Measurements from ENCODE around the gene CLRN2. TPM values are rescaled to one million over a fixed set of nuclear protein-coding genes. Genes with fewer than 3 reads are reported as not detected.

Gene CLRN2
- total RNA-seq, 1 donor from 2014 or later = not detected

DNA sequence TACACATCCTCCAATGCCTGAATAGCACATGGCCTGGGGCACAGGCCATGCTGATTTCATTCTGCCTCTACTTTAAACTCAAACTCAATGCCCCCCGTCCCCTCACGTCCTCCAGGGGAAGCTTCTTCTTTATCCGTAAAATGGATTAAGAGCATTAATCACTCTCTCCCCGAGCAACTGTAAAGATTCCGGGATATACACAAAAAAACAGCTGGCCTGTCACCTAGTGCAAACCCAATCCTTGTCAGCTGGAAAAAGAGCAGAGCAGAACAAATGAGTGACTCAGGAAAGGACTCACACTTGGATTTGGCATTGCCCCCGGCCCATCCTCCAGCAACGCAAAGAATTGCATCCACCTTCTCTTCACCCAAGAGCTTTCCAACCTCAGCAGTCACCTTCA lies 10.9 kb upstream of the CLRN2 start:
- peaks cover 27% of the 10 kb centered on the region for H3K36me3 Mint-ChIP-seq
- H3K27ac Mint-ChIP-seq = no peak overlapping the region
- peaks cover 2% of the 10 kb centered on the region for H3K4me1 Mint-ChIP-seq
- DNase-seq (ENCODE audit: low spot score in 2 of 2, unreplicated experiment in 2 of 2) = no peak
- no peak overlapping the region for H3K4me3 Mint-ChIP-seq
- TF ChIP-seq, protein P1, sequence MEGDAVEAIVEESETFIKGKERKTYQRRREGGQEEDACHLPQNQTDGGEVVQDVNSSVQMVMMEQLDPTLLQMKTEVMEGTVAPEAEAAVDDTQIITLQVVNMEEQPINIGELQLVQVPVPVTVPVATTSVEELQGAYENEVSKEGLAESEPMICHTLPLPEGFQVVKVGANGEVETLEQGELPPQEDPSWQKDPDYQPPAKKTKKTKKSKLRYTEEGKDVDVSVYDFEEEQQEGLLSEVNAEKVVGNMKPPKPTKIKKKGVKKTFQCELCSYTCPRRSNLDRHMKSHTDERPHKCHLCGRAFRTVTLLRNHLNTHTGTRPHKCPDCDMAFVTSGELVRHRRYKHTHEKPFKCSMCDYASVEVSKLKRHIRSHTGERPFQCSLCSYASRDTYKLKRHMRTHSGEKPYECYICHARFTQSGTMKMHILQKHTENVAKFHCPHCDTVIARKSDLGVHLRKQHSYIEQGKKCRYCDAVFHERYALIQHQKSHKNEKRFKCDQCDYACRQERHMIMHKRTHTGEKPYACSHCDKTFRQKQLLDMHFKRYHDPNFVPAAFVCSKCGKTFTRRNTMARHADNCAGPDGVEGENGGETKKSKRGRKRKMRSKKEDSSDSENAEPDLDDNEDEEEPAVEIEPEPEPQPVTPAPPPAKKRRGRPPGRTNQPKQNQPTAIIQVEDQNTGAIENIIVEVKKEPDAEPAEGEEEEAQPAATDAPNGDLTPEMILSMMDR (IDR thresholded peaks at IDR 0.05; ENCODE audit: unreplicated experiment) = no peak
- no peaks in the 10 kb centered on the region for H3K9me3 Mint-ChIP-seq
- no peaks in the 10 kb centered on the region for H3K27me3 Mint-ChIP-seq (ENCODE audit: low read depth)

DNA sequence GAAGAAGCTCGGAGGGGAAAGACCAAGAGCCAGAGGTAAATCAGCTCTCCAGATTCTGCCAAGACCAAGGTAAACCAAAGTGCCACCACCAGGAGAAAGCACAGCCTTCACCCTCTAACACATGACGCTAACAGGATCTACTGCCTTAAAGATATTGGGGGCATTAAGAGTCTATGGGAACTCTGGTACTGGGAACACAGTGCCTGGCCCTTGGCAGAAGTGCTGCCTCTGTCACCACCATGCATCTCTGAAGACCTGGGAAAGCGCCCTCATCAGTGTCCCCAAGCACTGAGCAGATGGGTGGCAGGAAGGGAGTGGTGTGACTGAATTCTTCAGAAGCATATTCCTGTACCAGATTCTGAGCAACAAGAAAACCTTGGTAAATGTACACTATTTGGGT lies 4.4 kb upstream of the CLRN2 start:
- H3K4me1 Mint-ChIP-seq = peaks cover 13% of the 10 kb centered on the region
- H3K4me3 Mint-ChIP-seq = peak overlapping the region; percentile 95
- no peak for DNase-seq (ENCODE audit: low spot score in 2 of 2, unreplicated experiment in 2 of 2)
- H3K9me3 Mint-ChIP-seq = no peaks in the 10 kb centered on the region
- peaks cover 7% of the 10 kb centered on the region for H3K36me3 Mint-ChIP-seq
- H3K27me3 Mint-ChIP-seq (ENCODE audit: low read depth) = peaks cover 18% of the 10 kb centered on the region
- H3K27ac Mint-ChIP-seq = no peak overlapping the region
- TF ChIP-seq, protein P1 (IDR thresholded peaks at IDR 0.05; ENCODE audit: unreplicated experiment) = no peak

DNA sequence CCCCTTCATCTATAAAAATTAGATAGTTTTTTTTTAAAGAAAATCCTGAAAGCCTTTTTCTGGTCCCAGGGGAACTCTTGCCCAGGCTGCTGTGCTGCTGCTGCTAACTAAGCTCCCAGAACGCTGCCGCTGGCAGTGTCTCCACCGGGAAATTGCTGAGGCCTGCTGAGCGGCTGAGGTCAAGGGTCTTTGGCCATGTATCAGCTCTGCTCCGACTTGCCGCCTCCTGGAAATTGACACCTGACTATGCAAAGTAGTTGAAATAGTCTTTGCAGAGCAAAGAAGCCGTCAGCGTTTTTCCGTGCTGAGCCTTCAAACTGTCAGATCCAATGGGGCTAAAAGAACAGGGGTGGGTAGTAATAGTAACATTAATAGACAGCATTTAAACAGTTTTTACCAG lies 3.9 kb upstream of the CLRN2 start:
- DNase-seq (ENCODE audit: low spot score in 2 of 2, unreplicated experiment in 2 of 2) = no peak
- TF ChIP-seq, protein P1 (IDR thresholded peaks at IDR 0.05; ENCODE audit: unreplicated experiment) = no peak
- no peak overlapping the region for H3K27ac Mint-ChIP-seq
- H3K4me1 Mint-ChIP-seq = peaks cover 13% of the 10 kb centered on the region
- peak overlapping the region; percentile 95 for H3K4me3 Mint-ChIP-seq
- peaks cover 23% of the 10 kb centered on the region for H3K27me3 Mint-ChIP-seq (ENCODE audit: low read depth)
- peaks cover 7% of the 10 kb centered on the region for H3K36me3 Mint-ChIP-seq
- no peaks in the 10 kb centered on the region for H3K9me3 Mint-ChIP-seq

DNA sequence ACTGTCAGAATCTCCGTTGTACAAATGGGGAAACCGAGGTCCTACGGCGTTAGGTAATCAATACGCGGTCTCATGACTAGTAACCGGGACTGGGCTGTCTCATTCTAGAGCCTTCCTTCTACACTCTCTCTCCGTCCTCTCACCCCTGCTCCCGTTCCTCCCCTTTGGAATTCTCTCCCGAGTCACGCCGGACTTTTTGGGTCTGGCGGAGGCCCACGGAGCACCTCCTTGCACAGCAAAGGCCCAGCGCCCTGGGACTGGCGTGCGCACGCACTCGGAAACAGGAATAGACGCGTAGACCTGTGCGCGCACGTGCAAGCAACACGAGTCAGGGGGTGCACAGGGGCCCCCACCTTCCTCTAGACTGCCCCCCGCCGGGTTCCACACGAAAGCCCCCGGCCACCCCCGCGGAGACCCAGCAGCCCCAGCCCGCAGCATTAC lies 3.4 kb upstream of the CLRN2 start:
- H3K27ac Mint-ChIP-seq = peak overlapping the region; percentile 77

DNA sequence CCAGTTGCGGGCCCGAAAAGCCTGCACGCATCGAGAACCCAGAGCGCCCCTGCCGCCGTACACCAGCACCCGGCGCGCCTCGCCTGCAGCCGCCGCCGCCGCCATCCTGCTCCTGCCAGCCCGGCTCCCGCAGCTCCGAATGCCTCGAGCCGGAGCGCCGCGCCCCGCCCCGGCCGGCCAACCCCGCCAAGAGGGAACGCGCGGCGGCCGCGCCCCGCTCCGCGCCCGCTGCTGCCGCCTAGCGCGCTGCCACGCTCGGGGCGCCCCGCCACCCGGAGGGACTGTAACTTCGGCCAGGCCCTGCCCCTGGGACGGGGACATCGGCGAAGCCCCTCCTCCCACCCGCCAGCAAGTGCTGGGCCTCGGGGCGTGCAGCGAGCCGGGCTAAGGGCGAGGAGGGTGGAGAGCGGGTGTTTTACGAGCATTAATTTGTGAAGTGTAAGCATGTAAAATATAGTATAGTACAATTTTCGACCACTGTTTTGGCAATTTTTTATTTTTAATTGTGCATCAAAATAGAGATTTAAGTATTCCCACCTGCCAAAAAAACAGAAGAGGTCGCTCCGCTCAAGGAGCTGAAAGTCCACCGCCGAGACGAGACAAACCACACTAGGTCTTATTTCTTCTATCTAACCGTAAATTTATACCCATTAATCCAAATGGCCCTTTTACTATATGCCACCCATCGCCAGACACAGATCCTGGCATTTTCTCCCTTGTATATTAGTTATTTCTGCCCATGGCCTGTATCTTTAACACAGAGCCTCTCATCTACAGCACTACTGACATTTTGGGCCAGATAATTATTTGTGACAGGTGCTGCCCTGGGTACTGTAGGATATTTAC lies 2.8 kb upstream of the CLRN2 start, which contains the start of gene QDPR:
TSS of gene QDPR (minus strand) at position 141 of the 846 bp plus-strand sequence. CDS start at position 105, 36 bp downstream.
- Mint-ChIP-seq H3K4me1 (peaks cover 13% of the 10 kb centered on the region), H3K27me3 (ENCODE audit: low read depth) (peaks cover 31% of the 10 kb centered on the region)

More for the DNA sequence above, 3.4 kb upstream of the CLRN2 start:
- Mint-ChIP-seq H3K27me3 (ENCODE audit: low read depth) (peaks cover 24% of the 10 kb centered on the region), H3K9me3 (no peaks in the 10 kb centered on the region), H3K4me3 (peak overlapping the region; percentile 95), H3K36me3 (peaks cover 7% of the 10 kb centered on the region), H3K4me1 (peaks cover 13% of the 10 kb centered on the region)
- TF ChIP-seq, protein P1 (IDR thresholded peaks at IDR 0.05; ENCODE audit: unreplicated experiment) = no peak
- peak; percentile 23 to 57 for DNase-seq (ENCODE audit: low spot score in 2 of 2, unreplicated experiment in 2 of 2)

More for the DNA sequence above, 2.8 kb upstream of the CLRN2 start, which contains the start of gene QDPR:
- TF ChIP-seq, protein P1 (IDR thresholded peaks at IDR 0.05; ENCODE audit: unreplicated experiment) = no peak
- DNase-seq (ENCODE audit: low spot score in 2 of 2, unreplicated experiment in 2 of 2) = peak; percentile 52 to 80
- H3K27ac Mint-ChIP-seq = peak within 1 kb of the TSS; percentile 77
- peaks cover 4% of the 10 kb centered on the region for H3K36me3 Mint-ChIP-seq
- H3K9me3 Mint-ChIP-seq = no peaks in the 10 kb centered on the region
- H3K4me3 Mint-ChIP-seq = peak within 1 kb of the TSS; percentile 95
